ENCODE data around the gene XRCC3.

DNA sequence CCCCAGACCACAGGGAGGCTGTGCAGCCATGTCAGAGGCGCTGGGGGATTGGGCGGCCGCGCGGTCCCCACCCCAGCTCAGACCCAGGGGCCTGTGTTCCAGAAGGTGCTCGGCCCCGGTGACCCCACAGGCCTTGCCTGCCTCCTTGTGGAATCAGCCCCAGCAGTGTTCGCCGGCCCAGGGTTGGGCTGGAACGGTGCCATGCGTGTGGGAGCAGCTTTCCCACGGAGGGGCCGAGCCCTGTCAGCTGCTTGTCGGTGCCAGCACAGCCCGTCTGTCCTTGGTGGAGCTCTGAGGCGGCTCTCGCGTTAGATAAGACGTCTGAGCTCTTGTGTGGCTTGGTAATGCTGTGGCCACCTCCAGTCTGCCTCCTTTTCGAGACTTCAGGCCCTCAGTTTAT, 8.9 kb upstream of the XRCC3 start:
- no peak for TF ChIP-seq CTCF (IDR thresholded peaks at IDR 0.05)
- TF ChIP-seq POLR2AphosphoS5 (IDR thresholded peaks at IDR 0.05; ENCODE audit: low read depth, low read length): no peak

Data from Panc1 (cell line).